GM18499 (cell line): ENCODE data around the gene APLNR.

Experiments used
- ATAC-seq: cut with Tn5 transposase; IDR thresholded peaks from one replicate; pipeline ENCODE4 v1.9.1; 2021; ENCODE audit warnings: moderate number of reproducible peaks; ENCODE audit not compliant: insufficient read depth, unreplicated experiment

Gene APLNR

DNA sequence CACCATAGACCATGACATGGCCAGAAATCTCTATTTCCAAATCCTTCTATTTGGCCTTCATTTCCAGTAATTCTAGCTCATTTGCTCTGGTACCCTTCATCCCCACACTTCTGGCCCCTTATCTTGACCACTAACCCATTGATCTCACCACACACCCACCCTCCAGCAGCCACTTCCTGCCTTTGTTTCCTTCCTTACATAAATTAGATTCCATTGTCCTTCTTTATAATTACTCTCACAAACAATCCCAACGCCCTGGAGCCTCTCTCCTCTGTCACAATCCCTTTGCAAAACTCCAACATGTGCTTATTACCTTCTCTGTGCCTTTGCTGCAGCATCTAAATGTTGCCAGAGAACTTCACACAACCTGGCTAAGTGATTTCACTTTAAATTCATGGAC lies 14.8 kb downstream of the APLNR start:
- no peak for ATAC-seq

DNA sequence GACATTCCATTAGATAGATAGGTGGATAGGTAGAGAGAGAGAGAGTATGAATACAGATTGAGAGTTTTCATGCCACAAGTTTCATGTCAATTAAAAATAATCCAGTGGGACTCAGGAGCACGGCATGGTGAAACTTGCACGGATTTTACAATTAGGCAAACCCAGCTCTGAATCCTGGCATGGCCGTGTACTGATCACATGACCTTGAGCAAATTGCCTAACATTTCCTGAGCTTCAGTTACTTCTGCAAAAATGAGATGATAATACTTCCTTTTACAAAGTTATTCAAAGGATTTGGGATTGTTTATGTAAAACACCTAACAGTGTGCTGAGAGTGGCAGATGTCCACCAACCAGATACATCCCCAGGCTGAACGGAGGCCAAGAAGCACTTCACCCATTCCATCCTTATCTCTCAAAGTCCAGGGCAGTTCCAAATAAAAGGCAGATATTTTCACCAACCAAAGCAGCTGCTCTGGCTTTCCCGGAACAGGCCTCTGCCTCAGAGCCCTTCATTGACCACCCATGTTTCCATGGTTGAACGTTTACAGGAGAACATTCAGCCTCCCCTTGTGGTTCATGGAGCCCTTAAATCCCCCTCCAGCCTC lies 17.9 kb downstream of the APLNR start:
- no peak for ATAC-seq

DNA sequence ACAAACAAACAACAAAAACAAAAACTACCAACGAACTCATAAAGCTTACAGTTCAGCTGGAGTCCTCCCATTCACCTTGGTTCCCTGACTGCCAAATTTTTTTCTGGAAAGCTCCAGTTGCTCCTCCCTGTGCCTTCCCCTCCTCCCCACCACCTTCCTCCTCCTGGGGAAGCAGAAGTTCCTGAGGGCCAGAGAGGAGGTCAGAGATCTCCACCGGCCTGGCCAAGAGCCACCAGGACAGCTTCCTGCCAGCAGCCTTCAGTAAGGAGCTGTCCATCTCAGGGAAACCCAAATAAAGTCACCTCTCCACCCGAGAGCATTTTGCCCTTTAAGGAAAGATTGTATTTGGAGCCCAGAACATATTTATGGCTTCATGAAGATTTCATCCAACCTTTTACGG lies 20.0 kb downstream of the APLNR start:
- no peak for ATAC-seq

GRCh38 chr11:57216463-57216862 lies 20.6 kb downstream of the APLNR start:
- no peak for ATAC-seq

DNA sequence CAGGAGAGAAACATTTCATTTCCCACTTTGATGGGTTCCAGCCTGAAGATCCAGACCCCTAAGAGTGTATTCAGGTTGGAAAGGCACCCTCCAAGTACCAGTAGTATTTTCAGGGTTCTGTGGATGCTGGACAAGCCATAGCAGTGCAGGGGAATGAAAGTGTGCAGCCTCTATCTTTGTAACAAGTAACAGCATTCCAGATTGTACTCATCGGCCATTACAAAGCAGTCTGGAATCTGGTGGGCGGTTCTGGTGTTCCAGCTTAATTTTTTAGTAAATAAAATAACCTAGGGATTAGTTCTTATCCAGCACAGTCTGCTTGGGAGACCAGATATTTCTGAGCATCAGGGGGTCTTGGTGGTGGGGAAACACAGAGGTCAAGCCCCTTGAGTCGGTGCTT lies 22.6 kb downstream of the APLNR start:
- no peak for ATAC-seq

DNA sequence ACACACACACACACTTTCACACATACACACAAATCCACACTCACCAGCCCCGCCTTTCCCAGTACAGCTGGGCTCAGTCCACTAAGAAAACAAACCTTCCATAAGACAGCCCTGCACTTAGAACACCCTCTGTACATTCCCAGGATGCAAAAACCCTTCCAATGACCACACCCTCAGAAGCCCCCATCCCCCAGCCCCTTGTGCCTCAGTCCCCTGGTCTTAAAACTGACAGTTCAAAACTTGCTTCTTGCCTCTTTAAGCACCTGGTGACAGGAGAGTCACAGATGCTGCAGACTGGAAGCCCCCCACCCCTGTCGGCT lies 23.0 kb downstream of the APLNR start:
- ATAC-seq = no peak

DNA sequence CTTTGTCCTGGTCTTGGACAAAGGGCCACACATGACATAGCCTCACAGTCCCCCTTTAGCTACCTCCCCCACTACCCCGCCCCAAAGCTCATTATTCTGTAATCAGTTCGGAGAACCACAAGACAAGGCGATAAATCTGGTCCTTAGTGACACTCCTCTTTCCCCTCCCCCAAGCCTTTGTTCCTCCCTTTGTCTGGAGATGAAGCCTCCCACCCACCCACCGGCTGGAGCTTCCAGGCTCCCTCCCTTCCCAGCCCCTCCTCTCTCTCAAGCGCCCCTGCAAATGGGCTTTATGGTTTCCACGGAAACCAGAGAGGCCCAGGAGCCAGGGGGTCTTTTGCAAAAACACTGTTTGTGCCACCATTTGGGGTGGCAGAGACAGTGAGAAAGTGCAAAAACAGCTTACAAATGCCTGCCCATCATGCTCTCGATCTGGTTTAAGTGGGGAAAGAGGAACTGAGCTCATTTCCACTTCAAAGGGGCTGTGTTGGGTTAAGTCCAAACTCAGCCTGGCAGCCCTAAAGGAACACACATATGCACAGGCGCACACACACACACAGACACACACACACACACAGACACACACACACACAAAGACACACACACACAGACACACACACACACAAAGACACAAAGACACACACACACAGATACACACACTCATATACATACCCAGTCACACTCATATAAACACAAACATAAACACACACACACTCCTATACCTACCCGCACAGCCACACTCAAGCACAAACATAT lies 23.5 kb downstream of the APLNR start:
- ATAC-seq = no peak

DNA sequence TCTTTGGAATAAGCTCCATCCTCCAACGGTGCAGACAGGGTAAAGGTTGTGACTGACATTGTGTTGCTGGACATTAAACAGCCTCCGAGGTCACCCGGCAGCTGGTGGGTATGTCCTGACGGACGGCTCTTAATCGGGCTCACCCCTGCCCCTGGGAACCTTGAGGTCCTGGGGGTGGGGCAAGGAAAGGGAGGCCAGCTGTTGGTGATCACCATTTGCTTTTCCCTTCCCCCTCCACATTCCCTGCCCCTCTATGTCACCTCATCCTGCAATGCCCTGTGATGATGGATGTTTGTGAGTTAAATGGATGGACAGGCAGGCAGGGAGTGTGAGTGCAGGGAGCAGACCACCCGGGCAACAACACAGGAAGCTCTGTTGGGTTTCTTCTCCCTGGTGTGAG lies 26.3 kb downstream of the APLNR start:
- no peak for ATAC-seq

DNA sequence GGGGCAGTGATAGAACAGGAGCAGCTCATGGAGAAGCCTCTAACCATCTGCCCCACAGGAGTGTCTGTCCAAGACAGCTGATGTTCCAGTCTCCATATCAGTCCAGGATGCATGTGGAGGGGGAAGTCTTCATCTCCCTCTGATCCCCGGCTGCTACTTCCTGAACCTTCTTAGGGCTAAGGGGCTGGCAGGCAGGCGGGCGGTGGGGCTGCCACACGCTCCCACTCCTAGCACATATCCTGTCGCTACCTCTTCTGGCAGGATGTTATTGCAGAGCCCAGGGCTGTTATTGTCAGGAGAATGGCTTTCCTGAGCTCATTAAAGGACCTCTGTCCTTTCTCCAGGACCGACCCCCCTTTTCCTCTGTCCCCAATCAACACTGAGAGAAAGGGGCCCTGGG lies 29.9 kb downstream of the APLNR start:
- no peak for ATAC-seq

DNA sequence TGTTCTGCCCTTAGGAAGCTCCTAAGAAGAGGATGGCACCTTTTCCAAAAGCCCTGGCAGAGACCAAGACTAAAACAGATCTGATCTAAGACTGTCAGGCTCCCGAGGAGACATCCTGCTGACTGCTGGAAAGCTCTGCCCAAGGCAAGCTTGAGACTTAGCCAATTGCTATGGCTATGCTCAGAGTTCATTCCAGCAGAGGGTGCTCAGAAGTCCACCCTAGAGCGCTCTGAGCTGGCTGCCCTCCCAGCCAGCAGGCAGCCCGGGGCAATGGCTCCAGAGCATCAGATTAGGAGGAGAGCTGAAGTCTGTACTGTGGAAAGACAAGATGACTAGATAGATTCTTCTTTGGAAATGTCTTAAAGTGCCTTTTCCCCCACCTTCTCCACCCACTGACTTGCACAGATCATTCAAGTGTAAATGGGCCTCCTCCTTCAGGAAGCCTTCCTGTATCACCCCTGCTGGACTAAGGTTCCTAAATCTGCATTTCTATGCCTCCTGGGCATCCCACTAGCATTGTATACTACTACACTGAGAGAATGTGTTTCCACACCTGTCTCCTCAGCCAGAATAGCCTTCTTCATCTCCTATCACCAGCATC lies 31.9 kb downstream of the APLNR start:
- no peak for ATAC-seq

DNA sequence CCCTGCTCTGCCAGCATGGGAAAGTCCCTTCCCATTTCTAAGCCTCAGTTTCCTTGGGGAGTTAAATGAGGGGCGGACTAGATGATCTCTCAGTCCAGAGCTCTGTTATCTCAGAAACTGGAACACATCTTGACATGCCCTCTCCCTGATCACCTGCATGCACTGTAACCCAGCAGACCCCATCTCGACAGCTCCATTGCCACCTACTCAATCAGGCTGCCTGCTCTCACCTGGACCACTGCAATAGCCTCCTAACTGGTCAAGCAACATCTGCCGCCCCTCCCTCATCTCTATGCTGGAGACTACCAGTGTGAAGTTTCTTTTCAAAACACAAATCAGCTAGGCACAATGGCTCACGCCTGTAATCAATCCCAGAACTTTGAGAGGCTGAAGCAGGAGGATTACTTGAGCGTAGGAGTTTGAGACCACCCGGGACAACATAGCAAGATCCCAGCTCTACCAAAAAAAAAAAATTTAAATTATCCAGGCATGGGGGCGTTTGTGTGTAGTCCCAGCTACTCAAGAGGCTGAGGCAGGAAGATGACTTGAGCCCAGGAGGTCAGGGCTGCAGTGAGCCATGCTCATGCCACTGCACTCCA lies 33.1 kb downstream of the APLNR start:
- no peak for ATAC-seq

- no peak for ATAC-seq
Observed at GRCh38 chr11:57203359-57203758, 33.7 kb downstream of the APLNR start.

DNA sequence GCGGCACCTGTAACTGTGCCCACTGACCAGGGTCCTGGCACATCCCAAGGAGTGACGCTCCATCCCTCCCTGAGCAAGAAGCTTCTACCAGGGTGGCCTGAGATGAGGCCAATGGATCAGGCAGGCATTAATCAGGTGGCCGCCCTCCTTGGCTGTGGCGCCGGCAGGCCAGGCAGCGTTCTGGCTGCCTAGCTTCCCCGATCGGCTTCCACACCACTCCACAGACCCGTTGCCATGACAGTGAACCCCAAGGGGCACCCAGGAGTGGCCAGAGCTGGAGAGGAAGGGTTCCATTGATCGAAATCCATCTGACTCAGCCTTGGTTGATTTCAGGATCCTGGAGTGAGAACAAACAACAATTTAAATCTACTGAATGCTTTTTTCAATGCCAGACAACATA lies 34.8 kb downstream of the APLNR start:
- no peak for ATAC-seq

GRCh38 chr11:57200917-57201316 lies 36.1 kb downstream of the APLNR start:
- ATAC-seq = no peak

GRCh38 chr11:57199330-57199729 lies 37.7 kb downstream of the APLNR start:
- no peak for ATAC-seq

DNA sequence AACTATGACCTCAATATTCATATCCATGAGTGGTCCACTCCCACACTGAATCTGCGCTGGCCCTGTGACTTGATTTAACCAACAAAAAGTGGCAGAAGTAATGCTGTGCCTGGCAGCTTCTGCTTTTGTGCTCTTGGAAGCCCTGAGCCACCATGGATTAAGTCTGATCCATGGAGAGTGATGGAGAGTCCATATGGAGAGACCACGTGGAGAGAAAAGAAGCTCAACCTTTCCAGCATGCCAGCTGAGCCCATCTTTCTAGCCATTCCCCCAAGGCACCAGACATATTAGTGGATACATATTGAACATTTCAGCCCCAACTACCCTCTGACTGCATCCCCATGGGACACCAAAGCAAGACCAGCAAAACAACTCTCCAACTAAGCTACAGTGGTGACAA lies 39.3 kb downstream of the APLNR start:
- ATAC-seq = no peak

- ATAC-seq = no peak
Observed at GRCh38 chr11:57196596-57196995, 40.5 kb downstream of the APLNR start.

GRCh38 chr11:57192316-57192715 lies 44.7 kb downstream of the APLNR start:
- no peak for ATAC-seq

DNA sequence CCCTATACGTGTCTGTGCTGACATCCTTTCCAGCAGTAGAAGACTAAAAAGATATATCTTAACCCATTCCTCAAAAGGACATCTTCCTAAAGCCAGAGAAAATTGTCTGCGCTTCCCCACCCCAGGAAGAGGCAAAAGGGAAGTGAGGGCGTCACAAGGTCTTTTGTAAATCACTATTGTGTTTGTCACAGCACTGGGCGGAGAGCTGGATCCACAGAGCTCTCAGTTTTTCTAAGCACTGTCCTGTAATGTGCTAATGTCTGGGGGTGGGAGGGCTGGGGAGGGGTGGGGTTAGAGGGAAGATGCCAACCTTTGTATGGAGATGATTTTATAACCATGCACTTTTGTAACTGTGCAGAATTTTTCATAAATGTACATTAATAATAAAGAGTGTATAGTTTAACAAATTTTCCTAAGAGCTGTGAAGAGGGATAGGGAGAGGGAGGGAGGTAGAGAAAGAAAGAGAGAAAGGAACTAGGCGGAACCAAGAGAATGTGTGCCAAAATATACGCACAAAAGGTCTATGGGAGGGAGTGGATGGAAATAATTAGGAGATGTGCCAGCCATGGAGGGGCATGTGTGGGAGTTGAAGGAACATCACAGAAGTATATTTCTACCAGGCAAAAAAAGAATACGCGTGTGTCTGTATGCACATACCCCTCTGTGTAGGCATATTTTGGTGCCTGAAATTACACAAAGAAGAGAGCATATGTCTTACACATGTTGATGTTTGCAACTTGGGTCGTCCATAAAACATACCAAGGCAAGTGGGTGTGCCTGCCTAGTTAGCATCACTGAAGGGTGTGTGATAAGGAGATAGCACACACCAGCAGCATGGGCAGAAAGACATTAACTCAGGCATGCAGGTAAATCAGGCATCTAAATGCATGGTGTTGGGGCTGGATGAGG lies 45.5 kb downstream of the APLNR start:
- ATAC-seq = no peak

- no peak for ATAC-seq
Observed at GRCh38 chr11:57190548-57190947, 46.5 kb downstream of the APLNR start.
